NOMO-1 treated with dmso at 0.1 percent for 144 hours (cell line): ENCODE data around the gene COBL.

Source experiments
- DNase-seq: peaks from one replicate; lab custom pipeline; 2025; ENCODE audit not compliant: unreplicated experiment; lab: John Stamatoyannopoulos, UW

The COBL gene

DNA sequence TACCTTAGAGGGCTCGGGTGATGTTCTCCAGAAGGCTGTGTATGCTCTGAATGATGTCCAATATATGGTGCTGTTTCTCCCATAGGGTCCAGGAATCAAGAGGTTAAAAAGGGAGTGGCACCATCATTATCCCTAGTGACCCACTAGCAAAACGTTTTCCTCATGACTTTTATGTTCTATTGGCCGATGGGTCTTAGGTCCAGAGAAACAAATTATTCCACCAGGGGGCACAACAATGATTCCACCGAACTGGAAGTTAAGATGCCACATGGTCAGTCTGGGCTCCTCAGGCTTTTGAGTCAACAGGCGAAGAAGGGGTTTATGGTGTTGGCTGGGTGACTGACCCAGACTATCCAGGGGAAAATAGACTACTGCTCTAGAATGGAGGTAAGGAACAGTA, 256.1 kb downstream of the COBL start:
- no peak for DNase-seq

DNA sequence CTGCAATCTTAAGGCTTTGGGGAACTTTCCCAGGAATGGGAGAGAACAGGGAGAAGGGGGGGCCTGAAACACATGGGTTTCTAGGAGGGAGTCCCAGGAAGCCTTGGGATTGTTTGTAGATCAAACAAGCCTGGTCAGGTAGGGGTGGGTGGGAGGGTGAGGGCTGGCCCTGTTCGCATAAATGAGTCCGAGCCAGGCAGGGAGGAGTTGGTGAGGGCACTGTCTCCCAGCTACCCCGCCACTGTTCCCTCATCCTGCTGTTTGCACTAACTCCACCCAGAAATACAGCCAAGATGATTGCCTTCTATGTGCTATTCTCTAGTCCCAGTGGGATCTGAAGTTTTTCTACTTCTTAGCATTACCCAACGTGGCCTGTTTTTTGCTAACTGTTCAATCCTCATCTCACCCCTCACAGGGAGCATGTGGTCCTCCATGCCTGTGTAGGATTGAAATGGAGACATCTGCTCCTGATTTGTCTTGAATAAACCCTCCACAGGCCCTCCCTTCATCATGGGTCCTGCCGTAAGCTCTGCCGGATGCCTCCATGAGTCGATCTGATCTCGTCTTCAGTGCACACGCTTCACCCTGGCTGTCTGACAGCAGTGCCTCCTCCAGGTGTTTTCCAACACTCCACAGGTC, 257.0 kb downstream of the COBL start:
- no peak for DNase-seq

DNA sequence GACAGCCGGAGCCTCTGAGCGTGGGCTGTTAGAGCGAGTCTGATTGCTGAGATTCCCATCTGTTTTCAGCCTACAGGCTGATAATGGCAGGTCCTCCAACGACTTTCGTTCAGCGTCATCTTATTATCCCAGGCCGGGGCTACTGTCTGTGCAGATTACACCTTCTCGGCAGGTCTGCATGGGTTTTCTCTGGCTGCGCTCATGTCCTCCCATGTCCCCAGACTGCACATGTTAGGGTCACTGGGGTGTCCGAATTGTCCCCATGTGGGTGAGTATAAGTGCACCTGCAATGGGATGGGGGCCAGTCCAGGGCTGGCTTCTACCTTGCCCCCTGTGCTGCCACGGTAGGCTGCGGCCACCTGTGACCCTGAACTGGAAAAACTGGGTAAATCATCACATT, 257.8 kb downstream of the COBL start:
- DNase-seq: no peak

DNA sequence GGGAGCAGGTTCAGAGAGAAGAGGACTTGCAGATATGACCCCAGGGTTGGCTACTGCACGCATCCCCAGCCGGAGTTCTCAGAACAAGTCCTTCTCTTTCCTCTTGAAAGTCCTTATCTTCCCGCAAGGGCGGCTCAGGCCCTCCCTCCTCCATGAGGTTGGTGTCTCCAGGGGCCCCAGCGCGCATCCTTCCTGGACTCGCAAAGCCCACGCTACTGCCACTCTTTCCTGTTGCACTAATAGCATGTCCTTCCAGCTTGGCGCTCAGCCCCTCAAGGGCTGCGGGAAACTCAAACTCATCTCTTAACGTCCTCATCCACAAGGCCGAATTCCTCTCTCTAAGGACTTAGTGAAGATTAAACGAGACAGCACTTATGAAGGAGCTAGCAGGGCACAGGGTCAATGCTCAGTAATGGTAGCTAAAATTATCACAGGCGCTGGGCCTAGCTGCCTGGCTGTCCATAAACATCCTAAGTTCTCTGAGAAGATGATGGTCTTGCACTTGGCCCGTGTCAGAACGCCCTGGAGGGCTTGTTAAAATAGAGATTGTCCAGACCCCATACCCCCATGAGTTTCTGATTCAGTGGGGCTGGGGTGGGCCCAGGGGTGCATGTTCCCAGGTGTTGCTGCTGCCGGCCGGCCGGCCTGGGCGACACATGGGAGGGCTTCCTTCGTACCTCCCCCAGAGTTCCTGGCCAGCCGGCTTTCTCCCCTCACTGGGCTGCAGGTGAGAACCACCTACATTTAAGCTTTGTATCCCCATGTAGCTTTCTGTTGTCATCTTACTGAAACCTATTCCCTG, 261.4 kb downstream of the COBL start:
- no peak for DNase-seq

DNA sequence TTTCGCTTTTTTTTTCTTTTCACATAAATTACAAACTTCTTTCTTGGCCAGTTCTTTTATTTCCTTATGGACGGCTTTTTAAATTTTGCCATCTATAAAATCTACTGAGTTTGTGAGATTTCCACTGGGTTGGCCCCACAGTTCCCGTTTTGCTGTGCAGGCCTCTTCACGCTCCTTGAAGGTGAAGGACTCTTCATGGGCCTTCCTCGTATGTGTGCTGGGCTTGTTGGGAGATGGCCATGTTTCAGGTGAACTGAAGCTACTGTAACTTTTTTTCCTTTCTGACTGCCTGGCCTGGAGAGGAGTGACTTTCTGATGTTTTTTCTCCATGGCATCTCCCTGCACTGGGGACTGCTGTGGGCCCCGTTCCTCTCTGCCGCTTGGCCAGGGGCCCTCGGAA, 262.4 kb downstream of the COBL start:
- DNase-seq: no peak

DNA sequence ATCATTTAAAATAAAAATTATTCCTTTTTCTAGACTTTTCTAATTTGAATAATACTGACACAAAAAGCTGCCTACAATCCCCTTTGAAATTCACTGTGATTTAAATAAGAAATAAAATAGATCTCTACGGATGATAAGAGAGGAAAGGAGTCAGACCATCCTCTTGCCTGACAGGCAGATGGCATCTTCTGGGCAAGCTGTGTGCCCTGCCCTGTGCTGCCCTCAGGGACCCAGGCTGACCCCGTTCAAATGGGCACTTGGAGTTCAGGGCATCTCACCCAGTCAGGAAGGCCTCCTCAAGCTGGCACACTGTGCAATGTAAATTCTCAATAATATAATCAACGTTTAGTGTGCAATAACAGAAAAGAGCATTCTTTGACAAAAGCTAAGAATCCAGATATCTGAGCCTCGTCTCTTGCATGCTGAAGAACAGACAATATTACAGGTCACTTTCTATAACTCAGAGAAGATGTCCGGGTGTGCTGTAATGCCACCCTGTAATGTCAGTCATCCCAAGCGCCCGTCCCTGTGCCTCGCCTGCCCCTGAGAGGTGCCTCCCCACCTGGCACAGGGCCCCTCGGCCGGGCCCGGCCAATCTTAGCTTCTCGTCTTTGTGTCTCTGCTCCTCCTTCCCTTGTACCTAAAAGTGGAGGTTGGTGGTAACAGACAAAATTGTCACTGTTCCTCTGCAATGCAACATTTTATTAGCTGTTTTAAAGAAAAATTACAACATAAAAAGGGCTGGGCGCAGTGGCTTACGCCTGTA, 263.3 kb downstream of the COBL start:
- DNase-seq: no peak

DNA sequence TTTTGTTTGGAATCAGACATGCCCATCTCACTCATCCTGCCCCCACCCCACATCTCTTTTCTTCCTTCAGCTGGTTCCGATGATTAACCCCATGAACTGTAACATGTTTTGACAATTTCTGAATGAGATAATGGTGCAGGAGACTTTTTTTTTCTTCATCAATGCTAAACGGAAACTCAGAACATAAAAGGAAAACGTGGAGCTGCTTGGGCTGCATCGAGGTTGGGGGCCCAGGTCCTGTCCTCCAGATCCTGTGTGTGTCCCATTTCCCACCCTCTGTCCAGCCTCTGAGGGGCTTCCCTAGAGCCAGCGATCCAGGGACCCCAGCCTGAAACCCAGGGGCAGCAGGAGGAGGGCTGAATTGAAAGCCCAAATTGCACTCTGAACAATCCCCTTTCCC, 270.1 kb downstream of the COBL start:
- DNase-seq: no peak

DNA sequence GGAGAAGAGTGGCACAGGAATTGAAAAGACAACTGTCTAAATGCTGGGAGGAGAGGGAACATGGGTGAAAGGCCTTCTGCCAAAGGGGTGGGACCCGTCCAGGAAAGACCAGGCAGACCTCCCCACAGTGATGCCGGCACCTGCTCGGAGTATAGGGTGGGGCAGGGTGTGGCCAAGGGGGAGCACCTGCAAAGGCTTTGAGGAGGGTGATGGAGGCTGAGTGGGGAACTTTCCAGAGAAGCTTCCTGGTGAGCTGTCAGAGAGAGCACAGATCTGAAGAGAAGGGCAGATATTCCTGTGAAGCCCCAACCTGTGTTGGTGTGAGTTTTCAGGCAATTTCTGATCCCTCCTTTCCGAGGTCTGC, 270.5 kb downstream of the COBL start:
- DNase-seq: no peak

DNA sequence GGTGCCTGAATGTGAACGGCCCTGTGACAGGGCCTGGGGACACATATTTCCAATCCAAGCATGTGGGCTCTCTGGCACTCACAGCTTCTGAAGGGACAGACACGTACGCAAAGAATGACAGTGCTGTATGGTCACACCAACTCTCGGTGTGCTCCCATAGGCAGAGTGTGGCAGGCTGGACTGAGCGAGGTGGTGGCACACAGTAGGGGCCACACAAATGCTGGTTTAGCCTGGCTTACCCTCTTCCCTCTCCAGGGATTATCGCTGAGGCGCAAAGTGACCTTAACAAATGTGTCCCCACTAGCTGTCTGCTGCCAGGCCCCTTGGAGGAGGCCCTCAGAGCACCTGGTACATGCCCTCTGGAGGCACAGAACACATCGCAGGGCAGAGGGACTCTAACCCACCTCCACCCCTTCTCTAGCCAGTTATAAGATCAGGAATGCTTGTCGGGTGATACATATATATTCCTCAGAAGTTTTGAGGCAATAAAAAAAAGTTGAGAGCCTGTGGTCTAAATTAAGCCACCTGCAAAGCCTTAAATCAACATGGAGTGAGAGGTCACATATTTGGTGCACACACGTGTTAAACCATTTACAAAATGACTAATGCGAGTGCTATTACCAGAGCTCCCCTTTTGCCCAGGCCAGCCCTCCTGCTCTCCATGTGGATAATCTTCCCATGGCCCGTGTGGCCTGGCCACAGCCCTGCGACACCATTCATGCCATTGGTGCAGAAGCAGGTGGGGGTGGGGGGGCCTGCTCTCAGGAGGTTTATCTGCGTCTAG, 271.1 kb downstream of the COBL start:
- DNase-seq: no peak

DNA sequence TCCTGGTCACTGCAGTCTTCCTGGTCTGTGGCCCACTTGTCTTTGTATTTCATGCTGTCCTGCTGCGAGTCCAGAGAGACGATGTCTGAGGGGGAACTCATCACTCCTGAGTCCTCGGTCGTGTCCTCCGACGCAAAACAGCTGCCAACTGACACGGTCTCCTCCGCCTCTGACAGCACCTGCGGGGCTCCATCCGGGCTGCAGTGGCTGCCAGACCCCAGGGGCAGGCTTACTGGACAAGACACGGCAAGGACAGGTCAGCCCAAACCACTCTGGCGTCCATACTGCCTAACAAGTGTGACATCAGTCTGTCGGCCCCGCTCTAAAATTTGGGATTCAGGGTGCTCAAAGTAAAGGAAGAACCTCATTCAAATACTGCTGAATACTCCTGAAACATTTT, 273.1 kb downstream of the COBL start:
- DNase-seq: no peak

DNA sequence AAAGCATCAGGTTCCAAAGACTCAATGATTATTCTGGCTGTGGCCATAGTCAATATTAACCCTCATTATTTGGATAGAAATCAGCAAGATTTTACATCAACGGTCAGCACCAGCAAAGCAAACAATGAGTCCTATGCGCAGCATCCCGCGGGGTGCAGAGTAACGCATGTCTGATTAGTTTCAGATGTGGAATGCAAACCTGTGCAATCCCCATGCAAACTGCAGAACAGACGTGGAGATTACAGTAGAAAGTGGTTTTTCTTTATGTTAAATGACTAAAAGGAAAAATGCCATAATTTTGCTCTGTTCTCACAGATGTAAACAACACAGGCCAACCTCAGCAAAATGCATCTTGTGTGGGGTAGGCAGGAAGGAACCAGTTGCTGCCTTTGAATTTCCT, 275.8 kb downstream of the COBL start:
- DNase-seq: no peak

DNA sequence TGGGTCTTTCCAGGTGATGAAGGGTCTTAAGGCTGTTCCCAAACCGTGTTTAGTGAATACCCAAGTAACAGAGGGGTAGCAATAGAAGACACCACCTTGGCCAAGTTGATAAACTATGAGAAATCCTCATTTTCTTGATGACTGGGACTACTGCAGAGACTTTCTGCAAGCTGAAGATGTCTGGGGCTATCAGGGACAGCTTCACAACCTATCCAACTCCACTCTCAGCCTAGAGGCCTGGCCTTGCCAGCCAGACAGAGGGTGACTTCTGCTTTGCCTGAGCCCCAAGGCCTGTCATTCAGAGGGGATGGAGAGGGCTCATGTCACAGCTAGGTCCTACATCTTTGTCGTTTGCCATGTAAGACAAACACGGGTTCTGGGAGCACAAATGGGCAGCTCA, 278.0 kb downstream of the COBL start:
- no peak for DNase-seq

DNA sequence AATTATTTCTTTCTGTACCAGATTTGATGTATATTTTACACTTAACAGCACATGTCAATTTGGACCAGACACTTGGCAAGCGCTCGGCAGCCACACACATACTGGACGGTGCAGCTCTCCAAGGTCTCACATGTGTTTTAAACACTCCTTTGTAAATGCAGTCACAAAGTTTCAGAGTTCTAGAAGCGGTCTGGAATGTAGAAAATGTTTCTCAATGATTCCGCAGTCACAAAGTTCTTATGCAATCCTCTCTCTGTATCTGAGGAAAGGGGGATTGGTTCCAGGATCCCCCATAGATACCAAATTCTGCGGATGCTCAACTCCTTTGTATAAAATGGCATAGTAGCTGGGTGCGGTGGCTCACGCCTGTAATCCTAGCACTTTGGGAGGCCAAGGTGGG, 280.9 kb downstream of the COBL start:
- no peak for DNase-seq

DNA sequence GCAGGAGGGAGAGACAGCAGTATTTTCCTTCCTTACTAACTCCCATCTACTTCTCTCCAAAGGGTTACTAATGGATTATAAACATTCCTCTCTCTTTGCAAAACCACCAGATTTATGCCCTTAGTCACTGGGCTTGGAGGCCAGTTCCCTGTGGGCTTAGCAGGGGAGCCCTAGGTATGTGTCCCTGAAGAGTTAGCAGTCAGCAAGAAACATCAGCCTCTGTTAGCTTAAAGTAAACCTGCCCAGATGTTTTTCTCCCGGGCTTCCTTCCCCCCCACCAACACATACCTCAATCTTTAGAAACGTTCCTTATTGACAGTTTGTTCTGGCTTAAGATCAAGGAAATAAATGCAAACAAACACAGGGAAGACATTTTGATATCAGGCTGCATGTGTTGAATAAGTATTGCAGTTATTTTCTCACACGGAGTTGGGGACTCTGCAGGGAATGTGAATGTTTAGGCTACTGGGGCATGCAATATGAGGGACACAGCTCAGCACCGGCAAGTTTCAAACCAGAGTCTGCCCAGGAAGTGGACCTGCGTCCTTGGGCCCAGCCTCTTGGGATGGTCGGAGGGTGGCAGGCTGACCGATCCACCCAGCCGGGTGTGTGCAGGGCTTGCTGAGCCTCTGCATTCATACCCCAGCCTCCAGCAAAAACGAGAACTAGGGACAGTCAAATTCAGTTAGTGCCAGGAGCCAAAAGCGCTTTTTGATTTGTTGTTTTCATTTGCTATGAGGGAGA, 281.9 kb downstream of the COBL start:
- DNase-seq: no peak

DNA sequence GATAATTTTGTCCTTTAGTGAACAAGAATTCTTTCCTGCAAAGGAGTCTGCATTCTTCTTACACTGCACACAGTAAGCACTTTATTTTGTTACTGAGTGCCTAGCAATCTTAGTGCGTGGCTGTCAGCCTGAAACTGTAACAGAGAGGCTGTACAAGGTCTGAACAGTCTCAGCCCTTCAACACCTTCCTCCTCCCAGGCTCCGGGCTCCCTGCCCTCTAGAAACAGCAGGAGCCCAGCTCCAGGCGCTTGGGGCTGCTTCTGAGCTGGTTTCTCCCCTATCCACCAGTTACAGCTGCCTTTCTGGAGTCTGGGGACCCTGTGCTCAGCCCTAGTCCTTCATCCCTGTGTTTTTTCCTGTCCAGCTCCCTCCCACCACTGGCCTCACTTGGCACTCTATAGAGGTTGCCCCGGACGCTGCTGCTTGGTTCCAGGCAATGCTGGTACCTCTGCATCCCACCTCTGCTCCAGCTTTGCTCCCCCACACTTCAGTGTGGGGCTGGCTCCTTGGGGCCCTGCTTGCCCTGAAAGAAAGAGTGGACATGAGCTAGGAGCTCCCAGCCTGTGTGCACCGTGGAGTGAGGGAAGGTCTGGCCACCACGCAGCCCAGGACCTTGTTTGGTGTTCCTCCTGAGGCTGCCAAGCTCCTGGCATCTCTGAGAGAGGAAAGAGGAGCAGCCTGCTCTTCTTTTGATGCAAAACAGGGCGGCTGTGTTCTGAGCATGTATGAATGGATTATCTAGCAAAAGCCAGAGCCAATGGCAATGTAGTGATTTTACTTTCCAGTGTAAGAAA, 282.7 kb downstream of the COBL start:
- no peak for DNase-seq

DNA sequence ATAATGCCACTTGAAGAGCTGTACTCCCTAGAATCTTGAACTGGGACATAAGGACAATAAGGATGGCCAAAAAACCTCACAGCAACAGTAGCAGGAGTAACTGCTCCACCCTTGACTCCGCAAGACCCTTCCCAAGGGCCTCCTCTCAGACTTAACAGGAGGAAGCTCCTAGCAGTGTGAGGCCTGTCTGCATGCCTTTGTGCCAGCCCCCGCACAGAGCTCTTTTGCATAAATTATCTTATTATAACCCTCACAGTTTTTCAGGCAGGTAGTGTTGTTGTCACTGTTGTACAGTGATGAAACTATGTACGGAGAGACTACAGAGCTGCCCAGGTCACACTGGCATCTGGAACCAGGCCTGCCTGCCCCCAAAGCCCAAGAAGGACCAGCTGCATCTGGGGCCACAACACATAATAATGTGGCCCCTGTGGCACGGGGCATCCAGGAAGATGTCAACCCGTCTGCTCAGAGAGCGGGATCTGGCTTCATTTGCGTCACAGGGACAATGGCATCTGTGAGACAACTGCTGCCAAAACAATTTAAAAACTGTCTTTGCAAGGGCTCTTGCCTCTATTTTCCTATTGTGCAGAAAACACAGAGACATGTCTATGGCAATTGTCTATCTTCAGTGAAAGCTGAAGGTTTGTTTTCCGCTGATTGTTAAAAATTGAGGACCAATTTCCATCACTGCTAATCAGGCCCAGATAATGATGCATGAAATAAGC, 284.7 kb downstream of the COBL start:
- no peak for DNase-seq

DNA sequence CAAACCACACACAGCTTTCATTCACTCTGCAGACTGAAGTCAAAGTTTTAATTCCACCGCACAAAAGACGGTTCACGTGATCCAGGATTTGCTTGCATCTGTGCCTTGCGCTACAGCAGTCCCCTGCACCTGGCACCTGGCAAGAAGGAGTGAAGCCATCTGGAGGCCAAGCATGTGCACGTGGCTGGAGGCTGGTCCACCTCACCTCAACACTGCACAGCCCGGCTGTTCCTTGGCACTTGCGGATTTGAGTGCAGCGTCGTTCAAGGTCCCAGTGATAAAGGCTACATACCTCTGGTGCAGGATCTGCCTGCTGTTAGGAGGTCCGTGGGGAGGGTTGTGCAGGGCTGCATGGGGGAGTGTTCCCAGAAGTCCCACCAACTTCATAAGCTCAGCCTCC, 285.4 kb downstream of the COBL start:
- DNase-seq: no peak

DNA sequence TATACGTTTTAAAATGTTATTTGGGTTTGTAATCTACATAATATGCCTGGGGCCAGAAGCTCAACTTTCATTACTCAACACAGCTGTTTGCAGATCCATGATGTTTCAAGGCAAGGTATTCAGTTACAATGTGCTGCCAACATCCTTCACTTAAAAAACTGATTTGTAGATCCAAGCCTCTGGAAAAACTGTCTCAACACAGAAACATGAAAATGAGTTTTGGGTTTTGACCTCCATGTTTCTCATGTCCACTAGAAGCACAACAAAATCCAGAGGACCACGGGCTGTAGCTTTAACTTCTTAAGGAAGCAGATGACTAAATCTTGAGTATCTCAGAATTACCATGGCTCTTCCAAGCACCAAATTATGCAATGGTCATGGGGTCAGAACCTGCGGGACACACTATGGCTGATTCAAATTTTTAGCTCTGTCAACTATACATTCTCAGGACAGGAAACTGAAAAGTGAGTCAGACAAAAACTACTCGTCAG, 286.9 kb downstream of the COBL start:
- DNase-seq: no peak

DNA sequence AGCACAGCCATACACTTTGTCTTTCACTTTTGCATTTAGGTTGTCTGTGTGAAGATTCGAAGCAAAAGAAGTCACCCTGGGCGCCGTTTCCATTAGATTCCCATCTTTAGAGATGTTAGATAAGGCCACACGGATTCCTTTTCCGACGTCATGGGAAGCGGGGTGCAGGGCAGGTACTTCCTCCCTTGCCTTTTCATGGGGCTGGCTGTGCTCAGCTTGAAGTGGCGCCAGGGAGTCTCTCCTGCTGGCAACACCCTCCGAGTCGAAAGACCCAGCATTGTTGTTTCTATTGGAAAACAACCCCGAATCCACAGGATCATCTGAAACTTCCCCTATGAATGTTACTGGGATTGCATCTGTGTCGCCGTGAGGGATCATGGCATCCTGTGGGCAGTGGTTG, 287.5 kb downstream of the COBL start:
- no peak for DNase-seq
